Measurements from ENCODE around the gene RAD51D. TPM values are rescaled to one million over a fixed set of nuclear protein-coding genes. Genes with fewer than 3 reads are reported as not detected.
"Not testable (repeated sequence)": the region's sequence is repeated elsewhere in the genome, so short reads cannot be mapped to it uniquely, and the experiment has no call there.

Gene RAD51D
- total RNA-seq, 1 experiment from 2014 or later, result 17.1 TPM

GRCh38 chr17:35050170-35050569, 69.5 kb downstream of the RAD51D start:
- Mint-ChIP-seq H3K4me3 (ENCODE audit: low read depth, unreplicated experiment) (no peak overlapping the region), H3K27me3 (ENCODE audit: unreplicated experiment) (no peaks in the 10 kb centered on the region), H3K36me3 (ENCODE audit: insufficient read depth, unreplicated experiment) (peaks cover 17% of the 10 kb centered on the region), H3K27ac (ENCODE audit: unreplicated experiment) (no peak overlapping the region), H3K4me1 (ENCODE audit: low read depth, unreplicated experiment) (peaks cover 55% of the 10 kb centered on the region), H3K9me3 (ENCODE audit: low read depth, unreplicated experiment) (no peaks in the 10 kb centered on the region)
- intact Hi-C loops (cut with micrococcal nuclease; ENCODE audit: unreplicated experiment), result no loop called here
- TF ChIP-seq, protein P1, sequence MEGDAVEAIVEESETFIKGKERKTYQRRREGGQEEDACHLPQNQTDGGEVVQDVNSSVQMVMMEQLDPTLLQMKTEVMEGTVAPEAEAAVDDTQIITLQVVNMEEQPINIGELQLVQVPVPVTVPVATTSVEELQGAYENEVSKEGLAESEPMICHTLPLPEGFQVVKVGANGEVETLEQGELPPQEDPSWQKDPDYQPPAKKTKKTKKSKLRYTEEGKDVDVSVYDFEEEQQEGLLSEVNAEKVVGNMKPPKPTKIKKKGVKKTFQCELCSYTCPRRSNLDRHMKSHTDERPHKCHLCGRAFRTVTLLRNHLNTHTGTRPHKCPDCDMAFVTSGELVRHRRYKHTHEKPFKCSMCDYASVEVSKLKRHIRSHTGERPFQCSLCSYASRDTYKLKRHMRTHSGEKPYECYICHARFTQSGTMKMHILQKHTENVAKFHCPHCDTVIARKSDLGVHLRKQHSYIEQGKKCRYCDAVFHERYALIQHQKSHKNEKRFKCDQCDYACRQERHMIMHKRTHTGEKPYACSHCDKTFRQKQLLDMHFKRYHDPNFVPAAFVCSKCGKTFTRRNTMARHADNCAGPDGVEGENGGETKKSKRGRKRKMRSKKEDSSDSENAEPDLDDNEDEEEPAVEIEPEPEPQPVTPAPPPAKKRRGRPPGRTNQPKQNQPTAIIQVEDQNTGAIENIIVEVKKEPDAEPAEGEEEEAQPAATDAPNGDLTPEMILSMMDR (IDR thresholded peaks at IDR 0.05; ENCODE audit: unreplicated experiment), result no peak
- DNase-seq, result no peak
- CTCF ChIA-PET, result interaction anchor here (0.7 kb wide), 1 partner anchor 859 kb away, joined by 4 read pairs; no protein-coding TSS in a partner anchor
- BruUV-seq (replicated peaks), result no TSS peak

DNA sequence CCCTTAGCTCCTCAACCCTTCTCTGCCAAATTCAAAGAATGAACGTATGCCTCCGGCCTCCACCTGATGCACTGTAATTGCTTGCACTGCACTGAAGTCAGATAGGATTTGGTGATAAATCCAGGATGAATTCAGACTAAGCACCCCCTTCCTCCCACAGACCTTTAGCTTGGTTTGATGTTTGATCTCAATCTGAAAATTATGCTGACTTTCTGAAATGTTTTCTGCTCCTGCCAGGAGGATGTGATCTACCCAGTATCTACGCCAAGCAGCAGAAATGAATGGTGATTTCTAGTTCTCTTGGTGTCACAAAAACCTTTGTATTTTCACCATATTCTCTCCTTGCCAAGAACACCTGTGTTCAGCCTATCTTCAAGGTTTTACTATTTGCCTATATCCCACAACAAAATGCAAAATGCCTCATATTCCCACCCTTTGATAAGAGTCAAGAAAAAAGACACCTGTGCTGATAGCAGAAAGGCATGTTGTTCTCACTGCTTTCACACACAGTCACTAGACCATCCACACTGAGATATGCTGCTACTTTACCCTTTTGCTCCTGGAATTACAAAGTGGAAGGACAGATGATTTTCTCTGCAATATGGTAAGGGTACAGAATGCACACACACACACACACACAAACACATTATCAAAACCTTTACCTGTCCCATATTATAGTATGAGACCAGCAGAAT, 70.8 kb downstream of the RAD51D start:
- Mint-ChIP-seq H3K27ac (ENCODE audit: unreplicated experiment) (peak overlapping the region; percentile 4), H3K9me3 (ENCODE audit: low read depth, unreplicated experiment) (no peaks in the 10 kb centered on the region), H3K27me3 (ENCODE audit: unreplicated experiment) (no peaks in the 10 kb centered on the region), H3K36me3 (ENCODE audit: insufficient read depth, unreplicated experiment) (peaks cover 18% of the 10 kb centered on the region), H3K4me3 (ENCODE audit: low read depth, unreplicated experiment) (no peak overlapping the region), H3K4me1 (ENCODE audit: low read depth, unreplicated experiment) (peaks cover 64% of the 10 kb centered on the region)
- CTCF ChIA-PET, result no interaction called here
- TF ChIP-seq, protein P1 (IDR thresholded peaks at IDR 0.05; ENCODE audit: unreplicated experiment), result no peak
- no peak for DNase-seq
- intact Hi-C loops (cut with micrococcal nuclease; ENCODE audit: unreplicated experiment), result no loop called here
- no TSS peak for BruUV-seq (replicated peaks)

- peak; percentile 43 for DNase-seq
- no TSS peak for BruUV-seq (replicated peaks)
- Mint-ChIP-seq H3K27ac (ENCODE audit: unreplicated experiment) (peak overlapping the region; percentile 92), H3K4me1 (ENCODE audit: low read depth, unreplicated experiment) (peaks cover 49% of the 10 kb centered on the region), H3K4me3 (ENCODE audit: low read depth, unreplicated experiment) (peak overlapping the region; percentile 61), H3K9me3 (ENCODE audit: low read depth, unreplicated experiment) (no peaks in the 10 kb centered on the region), H3K36me3 (ENCODE audit: insufficient read depth, unreplicated experiment) (peaks cover 18% of the 10 kb centered on the region), H3K27me3 (ENCODE audit: unreplicated experiment) (no peaks in the 10 kb centered on the region)
- TF ChIP-seq, protein P1 (IDR thresholded peaks at IDR 0.05; ENCODE audit: unreplicated experiment), result no peak
- intact Hi-C loops (cut with micrococcal nuclease; ENCODE audit: unreplicated experiment), result loop anchor here (2.0 kb wide), 1 partner anchor 40 kb away; no protein-coding TSS in a partner anchor
- CTCF ChIA-PET, result interaction anchor here (1.3 kb wide), 1 partner anchor 17 kb away, joined by 4 read pairs; the partner anchor contains the start of gene RFFL
Observed at GRCh38 chr17:35046740-35047283, 72.8 kb downstream of the RAD51D start.

DNA sequence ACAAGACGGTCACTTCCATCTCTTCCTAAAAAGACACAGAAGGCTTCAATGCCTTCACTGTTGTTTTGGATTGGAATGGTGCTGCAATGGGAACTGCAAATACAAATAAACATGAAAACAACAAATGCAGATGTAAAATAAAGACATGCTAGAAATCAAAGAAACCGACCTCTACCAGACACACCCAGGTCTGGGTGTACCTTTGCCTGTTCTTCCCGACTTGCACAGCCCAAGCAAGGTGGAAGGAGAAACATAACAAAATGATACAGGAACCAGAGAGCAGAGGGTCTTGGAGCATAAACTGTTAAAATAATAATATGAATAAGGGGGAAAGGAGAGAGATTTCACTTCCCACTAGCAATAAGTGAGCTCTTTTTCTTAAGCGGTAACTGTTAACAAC, 73.4 kb downstream of the RAD51D start:
- TF ChIP-seq, protein P1 (IDR thresholded peaks at IDR 0.05; ENCODE audit: unreplicated experiment), result no peak
- Mint-ChIP-seq H3K27ac (ENCODE audit: unreplicated experiment) (peak overlapping the region; percentile 92), H3K9me3 (ENCODE audit: low read depth, unreplicated experiment) (no peaks in the 10 kb centered on the region), H3K36me3 (ENCODE audit: insufficient read depth, unreplicated experiment) (peaks cover 18% of the 10 kb centered on the region), H3K27me3 (ENCODE audit: unreplicated experiment) (no peaks in the 10 kb centered on the region), H3K4me3 (ENCODE audit: low read depth, unreplicated experiment) (peak overlapping the region; percentile 61), H3K4me1 (ENCODE audit: low read depth, unreplicated experiment) (peaks cover 44% of the 10 kb centered on the region)
- intact Hi-C loops (cut with micrococcal nuclease; ENCODE audit: unreplicated experiment), result loop anchor here (2.0 kb wide), 1 partner anchor 41 kb away; no protein-coding TSS in a partner anchor
- CTCF ChIA-PET, result interaction anchor here (1.3 kb wide), 1 partner anchor 17 kb away, joined by 4 read pairs; the partner anchor contains the start of gene RFFL
- no TSS peak for BruUV-seq (replicated peaks)
- no peak for DNase-seq

GRCh38 chr17:35045458-35045979, 74.1 kb downstream of the RAD51D start:
- Mint-ChIP-seq H3K36me3 (ENCODE audit: insufficient read depth, unreplicated experiment) (peaks cover 18% of the 10 kb centered on the region), H3K27ac (ENCODE audit: unreplicated experiment) (peak overlapping the region; percentile 92), H3K4me1 (ENCODE audit: low read depth, unreplicated experiment) (peaks cover 40% of the 10 kb centered on the region), H3K4me3 (ENCODE audit: low read depth, unreplicated experiment) (peak overlapping the region; percentile 61)
- intact Hi-C loops (cut with micrococcal nuclease; ENCODE audit: unreplicated experiment), result loop anchor here (1.0 kb wide), 1 partner anchor 27 kb away; no protein-coding TSS in a partner anchor
- DNase-seq, result peak; percentile 29
- CTCF ChIA-PET, result interaction anchor here (0.7 kb wide), 1 partner anchor 29 kb away, joined by 4 read pairs; no protein-coding TSS in a partner anchor
- not testable (repeated sequence) for H3K9me3 Mint-ChIP-seq (ENCODE audit: low read depth, unreplicated experiment); H3K27me3 Mint-ChIP-seq (ENCODE audit: unreplicated experiment); BruUV-seq (replicated peaks)

All from Calu3 (cell line).